Femur (tissue), 1 donor: ENCODE data around the gene PAPSS2.

ENCODE experiments used
- DNase-seq: peaks from one replicate; pipeline ENCODE4 v3.0.0-alpha.2; 2017

Gene PAPSS2

GRCh38 chr10:87672551-87672950, 12.9 kb downstream of the PAPSS2 start:
- no peak for DNase-seq

- DNase-seq = no peak
These were observed 15.3 kb downstream of the PAPSS2 start for GRCh38 chr10:87674943-87675342.

- no peak for DNase-seq
These were observed 16.0 kb downstream of the PAPSS2 start for GRCh38 chr10:87675396-87676376.

DNA sequence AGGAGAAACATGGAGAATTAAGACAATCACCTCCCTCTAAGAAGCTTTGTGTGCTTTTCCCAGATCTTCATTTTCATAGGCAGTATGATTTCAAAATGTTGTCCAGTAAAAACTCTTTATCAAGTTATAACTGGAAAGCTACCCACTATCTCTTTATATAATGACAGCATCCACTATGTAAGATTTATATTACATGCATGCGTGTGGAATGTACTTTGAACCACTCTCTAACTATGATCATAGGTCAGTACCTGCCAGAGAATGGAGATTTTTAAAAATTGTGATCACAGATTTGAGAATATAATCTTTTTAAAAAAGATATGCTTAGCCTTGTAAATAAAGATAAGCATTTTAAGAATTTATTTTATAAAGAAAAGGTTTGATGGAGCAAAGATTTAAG, 17.9 kb downstream of the PAPSS2 start:
- DNase-seq = no peak

- DNase-seq = no peak
These were observed 18.6 kb downstream of the PAPSS2 start for GRCh38 chr10:87678302-87678701.

GRCh38 chr10:87683356-87683755, 23.7 kb downstream of the PAPSS2 start:
- DNase-seq = no peak

- DNase-seq = no peak
These were observed 24.4 kb downstream of the PAPSS2 start for GRCh38 chr10:87684001-87684638.

- DNase-seq = no peak
These were observed 26.3 kb downstream of the PAPSS2 start for GRCh38 chr10:87685832-87686574.

DNA sequence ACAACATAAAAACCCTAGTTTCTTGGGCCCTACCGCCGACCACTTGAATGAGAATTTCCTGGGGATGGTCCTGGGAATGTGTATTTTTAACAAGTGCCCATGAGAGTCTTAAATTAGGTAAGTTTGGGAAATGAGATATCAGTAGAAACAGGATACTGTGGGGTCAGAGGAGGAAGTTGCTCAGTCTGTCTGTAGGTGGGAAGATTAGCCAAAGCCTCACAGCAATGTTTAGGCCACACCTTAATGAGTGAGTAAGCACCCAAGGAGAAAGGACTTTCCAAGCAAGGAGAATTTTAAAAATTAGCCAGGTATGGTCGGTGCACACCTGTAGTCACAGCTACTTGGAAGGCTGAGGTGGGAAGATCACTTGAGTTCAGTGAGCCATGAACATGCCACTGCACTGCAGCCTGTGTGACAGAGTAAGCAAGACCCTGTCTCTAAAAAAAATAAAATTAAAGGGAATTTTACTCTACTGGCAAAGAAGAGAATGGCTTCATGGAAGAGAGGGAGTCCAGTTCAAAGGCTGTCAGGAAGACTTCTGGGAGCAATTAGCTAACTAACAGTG, 31.9 kb downstream of the PAPSS2 start:
- DNase-seq = no peak

DNA sequence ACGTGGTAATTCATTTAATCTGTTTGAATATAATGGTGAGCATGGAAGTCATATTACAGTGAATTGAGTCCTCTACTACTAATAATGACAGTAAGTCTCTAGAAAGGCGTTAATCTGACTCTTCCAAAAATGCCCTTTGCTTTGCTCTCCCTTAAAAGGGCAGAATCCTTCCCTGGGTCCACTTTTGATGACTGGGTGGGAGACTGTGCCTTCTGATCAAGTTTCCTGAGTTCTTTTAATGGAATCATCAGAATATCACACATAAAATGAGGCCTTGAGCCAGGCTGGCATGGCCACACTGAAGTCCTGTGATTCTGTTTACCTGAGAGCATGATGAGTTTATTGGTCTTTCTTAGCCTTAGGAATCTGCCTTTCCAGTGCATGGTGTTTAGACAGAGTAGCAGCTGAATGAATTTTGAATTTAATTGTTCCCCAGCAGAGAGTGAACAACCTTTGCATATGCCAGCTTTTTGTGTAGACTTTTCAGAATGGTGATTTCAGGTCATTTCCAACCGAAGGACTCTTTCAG, 33.3 kb downstream of the PAPSS2 start:
- no peak for DNase-seq

DNA sequence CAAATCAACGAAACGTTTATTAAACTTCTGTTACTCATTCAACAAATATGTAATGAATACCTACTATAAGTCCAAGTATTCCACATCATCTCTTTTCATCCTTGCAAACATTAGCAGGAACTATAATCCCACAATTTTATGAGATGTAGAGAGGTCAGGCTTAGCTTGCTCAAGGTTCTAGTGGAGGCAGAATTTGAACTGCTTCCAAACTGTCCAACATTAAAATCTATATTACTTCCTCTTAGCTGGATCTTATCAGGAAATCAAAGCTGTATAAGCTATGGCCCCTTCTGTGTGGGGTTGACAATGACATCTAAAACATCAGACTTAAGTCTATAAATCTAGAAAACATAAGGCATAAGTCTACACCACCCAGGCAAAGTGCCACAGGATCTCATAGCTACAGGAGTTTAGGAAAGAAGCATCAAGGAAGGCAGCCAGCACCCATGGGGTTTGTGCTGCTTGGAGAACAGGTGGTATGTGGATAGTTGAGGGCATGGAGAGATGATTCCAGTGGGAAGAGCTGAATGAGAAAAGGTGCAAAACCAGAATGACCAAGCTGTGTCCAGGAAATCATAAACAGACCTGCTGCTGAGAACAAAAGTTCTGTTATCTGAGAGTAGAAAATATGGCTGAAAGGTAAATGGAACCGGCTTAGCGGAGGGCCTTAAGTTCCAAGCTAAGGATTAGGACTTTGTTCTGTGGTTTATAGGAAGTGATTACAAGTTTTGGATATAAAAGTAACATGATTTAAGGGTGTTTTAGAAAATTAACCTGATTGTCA, 34.5 kb downstream of the PAPSS2 start:
- no peak for DNase-seq

- no peak for DNase-seq
These were observed 35.4 kb downstream of the PAPSS2 start for GRCh38 chr10:87695074-87695473.

- DNase-seq = no peak
These were observed 37.5 kb downstream of the PAPSS2 start for GRCh38 chr10:87696922-87697745.

DNA sequence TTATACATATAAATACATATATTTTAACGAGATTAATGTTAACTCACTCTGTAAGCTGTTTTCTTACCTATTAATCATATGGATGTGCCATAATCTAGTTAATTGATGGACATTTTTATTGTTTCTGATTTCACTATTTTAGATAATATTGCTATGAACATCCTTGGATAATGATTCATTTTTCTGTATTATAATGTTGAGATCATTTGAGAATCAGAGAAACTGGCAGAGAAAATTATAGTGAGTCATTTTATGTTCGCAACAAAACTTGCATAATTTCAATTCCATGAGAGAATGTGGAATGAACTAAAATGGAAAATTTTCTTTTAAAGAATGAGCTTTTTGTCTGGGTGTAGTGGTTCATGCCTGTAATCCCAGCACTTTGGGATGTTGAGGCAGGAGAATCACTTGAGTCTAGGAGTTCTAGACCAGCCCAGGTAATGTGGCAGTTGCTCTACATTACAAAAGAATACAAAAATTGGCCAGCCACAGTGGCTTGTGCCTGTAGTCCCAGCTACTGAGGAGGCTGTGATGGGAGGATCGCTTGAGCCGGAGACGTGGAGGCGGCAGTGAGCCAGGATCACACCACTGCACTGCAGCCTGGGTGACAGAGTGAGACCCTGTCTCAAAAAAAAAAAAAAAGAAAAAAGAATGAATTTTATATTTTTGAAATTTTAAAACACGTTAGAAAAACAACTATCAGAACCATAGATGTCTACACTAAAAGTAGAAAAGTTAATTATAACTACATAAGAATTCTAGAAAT, 40.5 kb downstream of the PAPSS2 start:
- DNase-seq = no peak

- DNase-seq = no peak
These were observed 42.7 kb downstream of the PAPSS2 start for GRCh38 chr10:87702260-87702972.

- DNase-seq = no peak
These were observed 43.3 kb downstream of the PAPSS2 start for GRCh38 chr10:87702973-87703294.

- DNase-seq = no peak
These were observed 44.1 kb downstream of the PAPSS2 start for GRCh38 chr10:87703771-87704170.

DNA sequence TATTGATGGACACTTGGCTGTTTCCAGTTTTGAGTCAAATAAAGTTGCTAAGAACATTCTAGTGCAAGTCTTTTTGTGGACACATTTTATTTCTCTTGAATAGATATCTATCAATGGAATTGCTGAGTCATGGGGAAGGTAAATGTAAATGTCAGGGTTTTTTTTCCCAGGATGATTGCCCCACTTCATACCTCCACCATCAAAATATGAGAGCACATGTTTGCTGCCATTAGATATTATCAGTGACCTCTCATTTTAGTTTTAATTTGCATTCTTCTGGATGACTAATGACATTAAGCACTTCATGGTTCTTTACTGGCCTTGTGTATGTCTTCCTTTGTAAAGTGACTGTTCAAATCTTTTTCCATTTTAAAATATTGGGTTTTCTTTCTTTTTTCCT, 45.7 kb downstream of the PAPSS2 start:
- DNase-seq = no peak

DNA sequence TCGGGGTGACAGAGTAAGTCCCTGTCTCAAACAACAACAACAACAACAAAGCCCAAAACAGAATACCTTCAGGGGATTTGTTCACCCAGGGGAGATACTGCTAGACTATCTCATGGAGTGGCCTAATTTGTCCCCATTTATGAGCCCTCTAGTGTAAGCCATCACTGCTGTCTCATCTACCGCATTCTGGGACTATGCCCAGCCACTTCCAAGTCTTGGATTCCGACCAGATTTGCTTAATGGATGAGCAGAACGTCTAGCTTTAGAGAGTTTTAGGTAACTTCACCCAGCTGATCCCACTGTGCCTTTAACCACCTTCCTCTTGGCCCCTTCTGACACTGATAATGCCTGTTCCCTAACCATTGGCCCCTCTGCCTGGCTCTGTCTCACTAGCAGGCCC, 47.1 kb downstream of the PAPSS2 start:
- DNase-seq = no peak

DNA sequence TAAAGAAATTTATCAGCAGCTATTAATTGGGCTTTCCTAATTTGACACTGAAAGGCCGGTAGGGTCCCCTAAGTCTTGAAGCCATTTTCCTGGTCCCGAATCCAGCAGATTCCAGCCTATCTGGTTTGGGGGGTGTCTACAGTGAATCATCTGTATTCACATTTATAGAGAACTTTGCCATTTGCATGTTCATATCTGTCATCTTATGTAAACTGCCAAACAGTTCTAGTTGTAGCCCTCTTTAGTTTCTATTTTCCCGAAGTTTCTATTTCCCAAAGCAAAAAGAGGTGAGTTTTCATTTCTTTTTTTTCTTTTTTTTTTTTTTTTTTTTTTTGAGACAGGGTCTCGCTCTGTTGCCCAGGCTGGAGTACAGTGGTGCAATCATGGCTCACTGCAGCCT, 47.6 kb downstream of the PAPSS2 start:
- no peak for DNase-seq
